GM18868 (cell line): ENCODE measurements around the gene FAM118B.
"Not testable (repeated sequence)": the region's sequence is repeated elsewhere in the genome, so short reads cannot be mapped to it uniquely, and the experiment has no call there.

Experiments
- ATAC-seq: cut with Tn5 transposase; IDR thresholded peaks from one replicate; pipeline ENCODE4 v1.9.1; 2021; ENCODE audit warnings: mild to moderate bottlenecking, moderate library complexity; ENCODE audit not compliant: unreplicated experiment

Gene FAM118B

GRCh38 chr11:126216526-126217305 is 5.1 kb downstream of the FAM118B start:
- ATAC-seq, result no peak

- ATAC-seq, result no peak
These were observed 5.9 kb downstream of the FAM118B start for GRCh38 chr11:126217491-126217890.

GRCh38 chr11:126219547-126219946 is 8.0 kb downstream of the FAM118B start:
- ATAC-seq, result no peak

- ATAC-seq, result no peak
These were observed 13.2 kb downstream of the FAM118B start for GRCh38 chr11:126224647-126225294.

GRCh38 chr11:126225295-126225665 is 13.7 kb downstream of the FAM118B start:
- ATAC-seq, result no peak

GRCh38 chr11:126226334-126227084 is 14.9 kb downstream of the FAM118B start:
- no peak for ATAC-seq

- no peak for ATAC-seq
These were observed 18.4 kb downstream of the FAM118B start for GRCh38 chr11:126229858-126230540.

GRCh38 chr11:126231725-126232459 is 20.3 kb downstream of the FAM118B start:
- ATAC-seq, result no peak

- ATAC-seq, result no peak
These were observed 21.1 kb downstream of the FAM118B start for GRCh38 chr11:126232683-126233082.

GRCh38 chr11:126233391-126233790 is 21.8 kb downstream of the FAM118B start:
- ATAC-seq, result no peak

GRCh38 chr11:126246636-126247035 is 35.1 kb downstream of the FAM118B start:
- no peak for ATAC-seq

GRCh38 chr11:126253265-126253664 is 41.7 kb downstream of the FAM118B start:
- no peak for ATAC-seq

GRCh38 chr11:126254819-126255218 is 43.2 kb downstream of the FAM118B start:
- ATAC-seq, result no peak

GRCh38 chr11:126255507-126255906 is 43.9 kb downstream of the FAM118B start:
- ATAC-seq, result not testable (repeated sequence)

- no peak for ATAC-seq
These were observed 44.6 kb downstream of the FAM118B start for GRCh38 chr11:126256216-126256615.

GRCh38 chr11:126257144-126257543 is 45.6 kb downstream of the FAM118B start:
- ATAC-seq, result no peak

- ATAC-seq, result no peak
These were observed 46.2 kb downstream of the FAM118B start for GRCh38 chr11:126257764-126258163.

- ATAC-seq, result no peak
These were observed 50.6 kb downstream of the FAM118B start for GRCh38 chr11:126262216-126262615.

- ATAC-seq, result no peak
These were observed 51.9 kb downstream of the FAM118B start for GRCh38 chr11:126263489-126263888.

- no peak for ATAC-seq
These were observed 54.2 kb downstream of the FAM118B start for GRCh38 chr11:126265811-126266210.
